Muscle layer of colon (tissue), 2 donors: ENCODE results near the gene GABRD.

Experiments
- H3K27ac ChIP-seq: one replicate; pipeline ENCODE4 v1.7.0; 2013; ENCODE audit warnings: low read depth, mild to moderate bottlenecking, low read length, moderate library complexity
- H3K27me3 ChIP-seq, 2 donors: one replicate each; pipeline ENCODE4 v1.7.0; 2013; ENCODE audit warnings: low read length in 2 of 2, mild to moderate bottlenecking in 2 of 2; ENCODE audit not compliant: insufficient read depth in 2 of 2, control insufficient read depth in 1 of 2
- H3K36me3 ChIP-seq: one replicate; pipeline ENCODE4 v1.7.0; 2013; ENCODE audit warnings: mild to moderate bottlenecking, low read length; ENCODE audit not compliant: insufficient read depth
- H3K4me1 ChIP-seq: one replicate; pipeline ENCODE4 v1.7.0; 2013; ENCODE audit warnings: mild to moderate bottlenecking, low read length; ENCODE audit not compliant: insufficient read depth
- H3K4me3 ChIP-seq, 2 donors: one replicate each; pipeline ENCODE4 v1.7.0; 2013; ENCODE audit warnings: low read length in 2 of 2, low read depth in 1 of 2, mild to moderate bottlenecking in 1 of 2, moderate library complexity in 1 of 2
- H3K9ac ChIP-seq: one replicate; pipeline ENCODE4 v1.7.0; 2013; ENCODE audit warnings: low read length
- H3K9me3 ChIP-seq: one replicate; pipeline ENCODE4 v1.7.0; 2013; ENCODE audit warnings: mild to moderate bottlenecking, low read length
- donor health status: abdominal sarcoma.
- donor health status: Adenocarcinoma of cecum.

GABRD gene

GRCh38 chr1:2004856-2005255 is 14.3 kb upstream of the GABRD start:
- no peak overlapping the region for H3K9ac ChIP-seq
- no peaks in the 10 kb centered on the region for H3K36me3 ChIP-seq
- no peak overlapping the region for H3K4me3 ChIP-seq
- H3K4me1 ChIP-seq: no peaks in the 10 kb centered on the region
- no peak overlapping the region for H3K27ac ChIP-seq
- H3K27me3 ChIP-seq: peaks cover 8 to 14% of the 10 kb centered on the region in 2 donors
- no peaks in the 10 kb centered on the region for H3K9me3 ChIP-seq

GRCh38 chr1:2009101-2010053 is 9.8 kb upstream of the GABRD start:
- Histone ChIP-seq H3K9ac (no peak overlapping the region), H3K27me3 (peaks cover 0 to 7% of the 10 kb centered on the region in 2 donors), H3K4me3 (no peak overlapping the region), H3K36me3 (no peaks in the 10 kb centered on the region), H3K4me1 (no peaks in the 10 kb centered on the region), H3K27ac (no peak overlapping the region), H3K9me3 (no peaks in the 10 kb centered on the region)

- H3K4me3 ChIP-seq: no peak overlapping the region
- no peaks in the 10 kb centered on the region for H3K36me3 ChIP-seq
- no peak overlapping the region for H3K27ac ChIP-seq
- no peak overlapping the region for H3K9ac ChIP-seq
- peaks cover 0 to 30% of the 10 kb centered on the region in 2 donors for H3K27me3 ChIP-seq
- no peaks in the 10 kb centered on the region for H3K9me3 ChIP-seq
- no peaks in the 10 kb centered on the region for H3K4me1 ChIP-seq
Measured at GRCh38 chr1:2014181-2014580, 5.0 kb upstream of the GABRD start.

GRCh38 chr1:2014741-2015735 is 4.1 kb upstream of the GABRD start:
- Histone ChIP-seq H3K4me1 (no peaks in the 10 kb centered on the region), H3K4me3 (no peak overlapping the region), H3K27ac (no peak overlapping the region), H3K9ac (no peak overlapping the region), H3K36me3 (no peaks in the 10 kb centered on the region), H3K27me3 (peaks cover 4 to 36% of the 10 kb centered on the region in 2 donors), H3K9me3 (no peaks in the 10 kb centered on the region)

GRCh38 chr1:2016123-2016522 is 3.0 kb upstream of the GABRD start:
- no peaks in the 10 kb centered on the region for H3K9me3 ChIP-seq
- no peak overlapping the region for H3K9ac ChIP-seq
- H3K4me1 ChIP-seq: no peaks in the 10 kb centered on the region
- H3K4me3 ChIP-seq: no peak overlapping the region
- H3K36me3 ChIP-seq: no peaks in the 10 kb centered on the region
- peaks cover 10 to 47% of the 10 kb centered on the region in 2 donors for H3K27me3 ChIP-seq
- H3K27ac ChIP-seq: no peak overlapping the region

GRCh38 chr1:2018217-2019171 is 651 bp upstream of the GABRD start:
- peaks cover 15 to 71% of the 10 kb centered on the region in 2 donors for H3K27me3 ChIP-seq

GRCh38 chr1:2019571-2020309 is 595 bp downstream of the GABRD start:
- Histone ChIP-seq H3K9me3 (no peaks in the 10 kb centered on the region), H3K4me3 (no peak overlapping the region), H3K9ac (no peak overlapping the region), H3K4me1 (no peaks in the 10 kb centered on the region), H3K27me3 (peaks cover 20 to 77% of the 10 kb centered on the region in 2 donors), H3K27ac (no peak overlapping the region), H3K36me3 (no peaks in the 10 kb centered on the region)

More at GRCh38 chr1:2018217-2019171, 651 bp upstream of the GABRD start:
- no peaks in the 10 kb centered on the region for H3K9me3 ChIP-seq
- H3K36me3 ChIP-seq: no peaks in the 10 kb centered on the region
- no peak overlapping the region for H3K27ac ChIP-seq
- no peaks in the 10 kb centered on the region for H3K4me1 ChIP-seq
- no peak overlapping the region for H3K4me3 ChIP-seq
- no peak overlapping the region for H3K9ac ChIP-seq

GRCh38 chr1:2020310-2020655 is 1.1 kb downstream of the GABRD start:
- Histone ChIP-seq H3K9ac (no peak overlapping the region), H3K36me3 (no peaks in the 10 kb centered on the region), H3K4me3 (no peak overlapping the region), H3K9me3 (no peaks in the 10 kb centered on the region), H3K4me1 (no peaks in the 10 kb centered on the region), H3K27ac (no peak overlapping the region), H3K27me3 (peaks cover 20 to 79% of the 10 kb centered on the region in 2 donors)

GRCh38 chr1:2021550-2021949 is 2.4 kb downstream of the GABRD start:
- Histone ChIP-seq H3K9me3 (no peaks in the 10 kb centered on the region), H3K36me3 (no peaks in the 10 kb centered on the region), H3K27ac (no peak overlapping the region), H3K27me3 (peaks cover 20 to 81% of the 10 kb centered on the region in 2 donors), H3K4me3 (no peak overlapping the region), H3K4me1 (no peaks in the 10 kb centered on the region), H3K9ac (no peak overlapping the region)

- no peaks in the 10 kb centered on the region for H3K9me3 ChIP-seq
- H3K4me3 ChIP-seq: no peak overlapping the region
- H3K36me3 ChIP-seq: no peaks in the 10 kb centered on the region
- H3K27me3 ChIP-seq: peaks cover 20 to 76% of the 10 kb centered on the region in 2 donors
- no peak overlapping the region for H3K27ac ChIP-seq
- H3K9ac ChIP-seq: no peak overlapping the region
- no peaks in the 10 kb centered on the region for H3K4me1 ChIP-seq
Measured at GRCh38 chr1:2022063-2022770, 3.1 kb downstream of the GABRD start.
